Measurements from ENCODE around the gene GRIP1.

Gene GRIP1

DNA sequence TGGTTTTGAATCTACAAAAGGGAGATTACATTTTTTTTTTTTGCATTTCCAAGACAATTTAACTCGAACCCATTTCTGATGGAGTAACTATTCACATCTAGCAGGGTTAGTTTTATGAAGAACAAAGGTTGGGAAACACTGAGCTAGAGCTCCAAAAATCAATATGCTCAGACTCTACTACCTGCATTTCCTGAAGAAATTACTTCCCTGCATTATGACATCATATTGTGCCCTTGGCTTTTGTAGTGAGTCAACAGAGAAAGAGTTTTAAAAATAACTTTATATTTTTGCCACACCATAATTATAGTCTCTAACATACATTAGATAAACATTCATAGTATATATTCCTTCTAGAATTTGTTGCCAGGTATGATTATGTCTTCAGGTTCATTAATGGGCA is 14.8 kb downstream of the GRIP1 start:
- no peak for TF ChIP-seq CTCF (conservative IDR thresholded peaks at IDR 0.05; ENCODE audit: low read depth, low read length)
- DNase-seq (ENCODE audit: low read depth), result no peak
- H3K4me3 ChIP-seq (ENCODE audit: low read depth, low read length), result no peak overlapping the region

DNA sequence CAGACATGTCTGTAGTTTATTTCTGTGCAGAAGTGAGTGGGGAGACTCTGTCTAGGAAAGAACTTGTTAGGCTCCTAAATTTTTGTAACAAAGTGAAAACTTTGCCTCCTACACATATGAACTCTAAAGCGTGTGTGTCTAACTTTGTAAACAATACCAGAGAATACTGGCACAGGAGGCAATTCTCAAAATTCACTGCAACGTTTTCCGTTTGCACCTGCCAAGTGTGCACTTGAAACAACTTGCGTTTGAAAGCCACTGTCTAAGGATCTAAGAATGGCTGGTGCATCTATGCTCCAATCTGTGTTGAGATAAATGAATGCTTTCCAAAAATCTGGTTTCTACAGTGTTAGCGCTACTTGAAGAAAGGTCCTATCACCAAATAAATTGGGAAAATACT is 15.3 kb downstream of the GRIP1 start:
- no peak overlapping the region for H3K4me3 ChIP-seq (ENCODE audit: low read depth, low read length)
- DNase-seq (ENCODE audit: low read depth), result no peak
- TF ChIP-seq CTCF (conservative IDR thresholded peaks at IDR 0.05; ENCODE audit: low read depth, low read length), result no peak

- peak; percentile 60 for DNase-seq (ENCODE audit: low read depth)
- H3K4me3 ChIP-seq (ENCODE audit: low read depth, low read length), result no peak overlapping the region
- no peak for TF ChIP-seq CTCF (conservative IDR thresholded peaks at IDR 0.05; ENCODE audit: low read depth, low read length)
Observed at GRCh38 chr12:66662729-66663128, 16.1 kb downstream of the GRIP1 start.

- no peak overlapping the region for H3K4me3 ChIP-seq (ENCODE audit: low read depth, low read length)
- DNase-seq (ENCODE audit: low read depth), result no peak
- TF ChIP-seq CTCF (conservative IDR thresholded peaks at IDR 0.05; ENCODE audit: low read depth, low read length), result no peak
Observed at GRCh38 chr12:66662179-66662578, 16.7 kb downstream of the GRIP1 start.

GRCh38 chr12:66661357-66661756 is 17.5 kb downstream of the GRIP1 start:
- DNase-seq (ENCODE audit: low read depth), result no peak
- no peak for TF ChIP-seq CTCF (conservative IDR thresholded peaks at IDR 0.05; ENCODE audit: low read depth, low read length)
- H3K4me3 ChIP-seq (ENCODE audit: low read depth, low read length), result no peak overlapping the region

- TF ChIP-seq CTCF (conservative IDR thresholded peaks at IDR 0.05; ENCODE audit: low read depth, low read length), result no peak
- no peak overlapping the region for H3K4me3 ChIP-seq (ENCODE audit: low read depth, low read length)
- no peak for DNase-seq (ENCODE audit: low read depth)
Observed at GRCh38 chr12:66653796-66654195, 25.1 kb downstream of the GRIP1 start.

DNA sequence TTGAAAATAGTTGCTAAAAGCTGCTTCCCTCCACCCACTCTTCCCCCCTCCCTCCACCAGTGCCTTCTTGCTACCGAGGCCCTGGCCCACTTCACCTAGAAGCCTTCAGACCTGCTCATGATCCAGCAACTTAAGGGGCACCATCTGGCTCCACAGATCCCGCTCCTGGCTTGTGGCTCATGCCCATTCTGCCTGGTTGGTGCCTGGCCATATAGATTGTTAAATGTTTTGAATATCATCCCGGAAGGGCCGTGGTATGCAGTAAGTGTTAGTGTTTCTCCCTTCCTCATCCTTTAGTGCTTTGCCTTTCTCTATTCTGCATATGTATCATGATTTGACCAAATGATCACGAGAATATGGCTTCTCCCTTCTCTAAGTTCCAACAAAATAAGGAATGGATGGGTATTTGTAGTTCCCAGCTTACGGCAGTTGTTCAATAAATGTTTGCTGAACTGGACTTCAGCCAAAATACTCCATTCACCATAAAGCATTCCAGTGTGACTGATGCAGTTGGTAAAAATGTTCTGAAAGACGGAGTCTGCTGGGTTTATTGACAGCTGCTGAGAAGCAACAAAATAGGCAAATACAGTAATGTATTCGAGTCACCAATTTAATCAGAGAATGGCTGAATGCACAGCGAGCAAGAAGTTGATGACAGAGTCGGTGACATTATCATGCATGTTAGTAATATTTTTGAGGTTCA is 30.7 kb downstream of the GRIP1 start:
- H3K4me3 ChIP-seq (ENCODE audit: low read depth, low read length), result no peak overlapping the region
- TF ChIP-seq CTCF (conservative IDR thresholded peaks at IDR 0.05; ENCODE audit: low read depth, low read length), result no peak
- DNase-seq (ENCODE audit: low read depth), result peak; percentile 26
